GM19351 (cell line): Measurements from ENCODE around the gene FH.

Experiments
- ATAC-seq: cut with Tn5 transposase; IDR thresholded peaks from one replicate; pipeline ENCODE4 v1.9.1; 2021; ENCODE audit warnings: mild to moderate bottlenecking, moderate library complexity; ENCODE audit not compliant: unreplicated experiment

The FH gene

DNA sequence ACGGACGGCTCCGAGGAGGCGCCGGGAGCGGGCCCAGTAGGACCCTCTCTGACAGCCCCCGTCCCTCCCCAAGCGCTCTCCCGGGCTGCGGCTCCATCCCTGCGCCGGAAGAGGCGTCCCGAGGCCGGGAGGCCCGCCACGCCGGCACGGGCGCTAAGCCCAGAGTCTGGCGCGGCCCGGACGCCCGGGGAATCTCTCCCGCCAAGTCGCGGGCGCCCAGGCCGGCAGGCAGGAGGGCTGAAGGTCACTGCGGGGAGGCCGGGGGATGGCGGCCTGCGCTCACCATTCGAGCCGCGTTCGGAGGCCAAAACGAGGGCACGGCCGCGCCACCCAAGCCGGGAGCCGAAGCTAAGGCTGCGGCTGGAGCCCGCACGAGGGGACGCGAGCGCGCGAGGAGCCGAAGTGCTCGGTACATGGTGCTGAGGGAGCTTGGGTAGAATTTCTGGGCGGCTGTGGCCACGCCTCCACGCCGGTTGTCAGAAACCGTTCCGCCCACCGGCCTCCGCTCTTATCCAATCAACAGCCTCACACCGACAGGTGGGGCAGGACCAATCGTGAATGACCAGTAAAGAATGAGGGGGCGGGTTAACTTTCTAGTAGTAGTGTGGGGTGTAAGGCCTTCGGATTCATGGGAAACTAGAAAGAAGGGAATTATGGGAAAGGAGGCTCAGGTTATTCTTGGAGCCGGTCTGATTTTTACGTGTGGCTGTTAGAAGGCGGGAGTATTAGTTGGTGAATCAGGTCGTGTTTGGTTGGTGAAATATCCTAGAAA, at the start of gene FH:
TSS of gene FH (minus strand) at position 448 of the 772 bp plus-strand sequence. CDS start at position 415, 33 bp downstream.
- peak; percentile 92 for ATAC-seq

DNA sequence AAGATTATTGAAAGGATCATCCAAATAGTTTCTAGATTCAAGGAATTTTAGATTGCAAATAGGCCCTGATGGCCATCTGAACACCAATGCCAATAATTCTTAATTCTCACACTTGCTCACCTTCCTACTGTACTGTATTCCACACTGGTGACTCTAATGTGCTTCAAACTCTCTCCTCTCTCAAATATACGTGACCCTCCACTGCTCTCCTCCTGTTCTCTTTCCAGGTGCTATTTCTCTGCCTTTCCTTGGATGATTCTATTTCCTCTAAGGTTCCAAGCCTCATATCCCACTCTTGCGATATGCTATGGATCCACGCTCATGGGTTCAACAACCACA, 41.3 kb upstream of the FH start:
- ATAC-seq, result no peak

DNA sequence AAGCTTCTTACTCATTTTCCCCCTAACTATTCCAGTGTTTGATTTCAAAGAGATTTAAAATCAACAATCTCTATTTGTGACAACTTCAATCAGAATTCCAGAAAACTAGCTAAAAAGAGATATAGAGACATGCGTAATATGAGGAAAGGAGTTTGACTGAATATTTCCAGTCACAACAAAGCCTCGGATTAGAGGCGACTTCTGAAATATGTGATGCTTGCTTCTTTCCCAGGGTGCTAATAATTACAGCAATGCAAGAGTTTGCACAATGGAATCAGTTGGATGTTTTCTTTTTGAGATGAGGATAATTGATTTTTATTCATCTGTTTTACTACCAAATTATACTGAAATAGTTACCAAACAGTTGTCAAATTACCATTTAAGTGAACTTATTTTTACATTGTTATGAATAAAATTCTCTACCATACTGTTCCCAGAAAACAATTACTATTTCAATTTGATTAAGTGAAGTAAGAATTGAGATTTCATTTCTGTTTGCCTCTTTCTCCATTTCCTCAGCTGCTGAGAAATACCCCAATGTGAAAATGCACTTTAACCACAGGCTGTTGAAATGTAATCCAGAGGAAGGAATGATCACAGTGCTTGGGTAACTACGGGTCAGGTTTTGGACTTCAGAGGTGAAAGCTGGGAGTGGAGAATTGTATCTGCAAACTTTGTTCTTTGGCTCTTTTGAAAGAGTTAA, 40.7 kb upstream of the FH start:
- ATAC-seq, result no peak

DNA sequence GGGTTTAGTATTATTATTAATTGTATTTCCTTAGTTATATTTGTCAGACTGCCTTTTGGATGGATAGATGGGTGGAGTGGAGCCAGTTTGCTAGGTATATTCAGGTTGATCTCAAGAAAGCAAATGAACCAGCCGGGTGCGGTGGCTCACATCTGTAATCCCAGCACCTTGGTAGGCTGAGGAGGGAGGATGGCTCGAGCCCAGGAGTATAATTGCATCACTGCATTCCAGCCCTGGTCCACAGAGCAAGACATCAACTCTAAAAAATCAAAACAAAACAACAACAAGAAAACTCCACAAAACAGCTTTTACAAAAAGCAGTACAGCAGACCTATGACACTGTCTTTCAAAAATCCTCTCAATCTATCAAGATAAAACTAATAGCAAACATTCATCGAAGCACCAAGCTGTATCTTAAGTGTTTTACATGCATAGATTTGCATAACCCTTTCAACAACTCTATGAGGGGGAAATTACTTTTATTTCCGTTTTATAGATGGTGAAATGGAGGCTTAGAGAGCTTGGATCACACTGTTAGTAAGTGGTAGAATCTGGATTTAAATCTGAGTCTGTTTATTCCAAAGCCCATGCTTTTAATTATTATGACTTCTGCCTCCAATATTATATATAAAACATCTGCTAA, 38.1 kb upstream of the FH start:
- ATAC-seq, result no peak

DNA sequence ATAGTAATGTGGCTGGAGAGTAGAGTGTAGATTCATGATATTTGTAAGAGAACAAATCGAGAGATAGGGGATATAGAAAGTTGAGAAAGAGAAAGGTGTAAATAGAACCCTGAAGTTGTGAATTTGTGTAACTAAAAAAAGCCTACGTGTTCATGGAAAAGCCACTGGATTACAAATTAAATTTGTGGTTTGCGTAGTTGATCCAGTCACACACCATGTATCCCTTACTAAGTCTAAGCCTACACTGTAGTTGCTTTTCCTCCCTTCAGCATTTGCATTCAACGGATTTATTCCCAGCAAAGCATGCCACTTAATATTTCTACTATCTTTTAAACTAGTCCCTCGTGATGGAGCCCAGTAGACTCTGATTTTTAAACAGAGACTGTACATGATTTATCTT, 37.5 kb upstream of the FH start:
- no peak for ATAC-seq

DNA sequence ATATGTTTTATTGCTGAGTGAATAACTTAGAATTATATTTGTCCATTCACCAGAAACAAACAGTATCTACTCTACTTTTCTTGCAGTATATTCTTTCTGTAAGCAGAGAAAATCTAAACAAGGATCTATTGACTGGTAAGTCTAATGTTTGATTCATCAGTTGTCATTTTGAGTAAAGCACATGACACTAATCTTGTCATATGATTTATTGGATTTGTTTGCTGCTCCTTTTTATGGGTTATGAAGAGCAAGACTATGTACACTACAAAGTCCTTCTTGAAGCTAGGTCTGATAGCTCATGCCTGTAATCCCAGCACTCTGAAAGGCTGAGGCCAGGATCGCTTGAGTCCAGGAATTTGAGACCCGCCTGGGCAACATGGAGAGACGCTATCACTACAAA, 36.0 kb upstream of the FH start:
- ATAC-seq, result no peak

DNA sequence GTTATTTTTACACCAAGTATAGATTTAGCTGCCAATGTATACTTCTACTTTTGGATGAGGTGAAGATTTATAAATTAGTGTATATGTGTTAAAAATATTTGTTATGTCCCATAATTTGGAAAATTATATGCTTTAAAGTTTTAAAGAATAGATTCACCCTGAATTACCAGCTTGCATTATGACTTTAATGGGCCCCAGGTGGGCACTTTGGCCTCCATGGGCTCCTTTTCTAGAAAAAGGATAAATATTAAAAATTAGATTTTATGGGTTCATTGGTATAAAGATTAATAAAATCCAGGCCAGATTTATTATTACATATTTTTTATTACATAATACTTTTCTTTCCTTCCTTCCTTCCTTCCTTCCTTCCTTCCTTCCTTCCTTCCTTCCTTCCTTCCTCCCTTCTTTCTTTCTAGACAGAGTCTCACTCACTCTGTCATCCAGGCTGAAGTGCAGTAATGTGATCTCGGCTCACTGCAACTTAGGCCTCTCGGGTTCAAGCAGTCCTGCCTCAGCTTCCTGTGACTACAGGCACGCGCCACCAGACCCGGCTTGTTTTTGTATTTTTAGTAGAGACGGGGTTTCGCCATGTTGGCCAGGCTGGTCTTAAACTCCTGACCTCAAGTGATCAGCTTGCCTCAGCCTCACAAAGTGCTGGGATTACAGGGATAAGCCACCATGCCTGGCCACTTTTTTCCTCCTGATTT, 34.5 kb upstream of the FH start:
- no peak for ATAC-seq

DNA sequence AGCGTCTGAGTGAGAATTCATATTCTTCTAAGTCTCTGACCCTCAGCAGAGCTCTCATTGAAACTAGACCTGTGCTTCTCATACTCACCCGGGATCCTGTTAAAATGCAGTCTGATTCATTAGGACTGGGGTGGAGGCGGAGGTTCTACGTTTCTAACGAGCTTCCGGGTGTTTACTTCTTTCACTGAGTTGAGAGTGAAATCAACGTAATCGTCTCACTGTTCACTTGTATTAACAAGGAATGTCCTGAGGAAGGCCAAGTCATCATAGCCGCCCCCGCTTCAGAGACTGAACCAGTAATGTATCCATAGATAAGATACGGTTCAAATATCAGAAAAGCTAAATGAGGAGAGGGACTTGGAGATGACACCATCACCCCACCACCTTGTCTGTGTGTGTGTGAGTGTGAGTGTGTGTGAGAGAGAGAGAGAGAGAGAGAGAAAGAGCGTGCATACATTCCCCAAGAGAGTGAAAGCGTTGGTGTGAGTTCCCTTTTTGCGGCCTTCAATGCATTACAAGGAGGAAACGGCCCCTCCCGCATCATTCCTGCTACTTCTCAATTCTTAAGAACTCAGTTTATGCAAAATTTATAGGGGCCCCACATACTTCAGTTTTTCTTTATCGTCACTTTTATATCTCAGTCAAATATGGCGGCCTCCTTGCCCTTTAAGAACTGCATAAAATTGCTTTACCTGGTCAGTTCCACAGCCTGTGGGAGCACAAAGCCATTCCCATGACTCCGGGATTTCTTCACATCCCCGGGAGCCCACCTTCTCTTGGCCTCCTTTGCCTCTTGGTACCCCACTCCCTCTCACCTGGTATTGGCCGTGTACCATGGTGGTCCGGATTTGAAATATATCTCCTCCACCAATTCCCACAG, 32.4 kb upstream of the FH start:
- peak; percentile 80 for ATAC-seq

DNA sequence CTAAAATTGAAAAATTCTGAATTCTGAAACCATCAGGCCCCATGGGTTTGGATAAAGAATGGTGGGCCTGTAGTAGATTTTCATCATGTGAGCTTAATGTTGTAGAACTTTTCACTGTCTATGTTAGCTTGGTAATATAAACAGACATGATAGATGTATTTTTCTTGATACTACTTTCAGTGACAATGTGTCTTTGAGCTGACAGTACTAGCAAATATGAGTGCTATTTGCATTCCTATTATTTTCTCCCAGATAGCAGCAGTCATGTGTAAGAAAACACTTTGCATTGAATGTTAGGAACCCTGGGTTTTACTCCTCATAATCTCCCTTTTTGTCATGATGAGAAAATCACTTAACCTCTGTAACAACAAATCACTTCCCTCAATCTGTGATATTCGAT, 30.8 kb upstream of the FH start:
- ATAC-seq, result no peak

DNA sequence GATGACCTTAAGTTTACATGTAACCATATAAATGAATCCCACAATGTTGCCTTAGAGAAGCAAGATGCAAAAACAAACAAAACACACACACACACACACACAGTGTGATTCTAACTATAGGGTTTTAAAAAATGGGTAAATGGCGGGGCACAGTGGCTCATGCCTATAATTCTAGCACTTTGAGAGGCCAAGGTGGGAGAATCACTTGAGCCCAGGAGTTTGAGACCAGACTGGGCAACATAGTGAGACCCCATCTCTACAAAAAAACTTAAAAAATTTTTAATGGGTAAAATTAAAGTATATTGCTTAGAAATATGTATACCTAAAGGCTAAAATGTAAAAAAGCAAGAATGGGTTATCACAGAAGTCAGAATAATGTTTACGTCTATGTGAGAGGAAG, 28.5 kb upstream of the FH start:
- no peak for ATAC-seq

DNA sequence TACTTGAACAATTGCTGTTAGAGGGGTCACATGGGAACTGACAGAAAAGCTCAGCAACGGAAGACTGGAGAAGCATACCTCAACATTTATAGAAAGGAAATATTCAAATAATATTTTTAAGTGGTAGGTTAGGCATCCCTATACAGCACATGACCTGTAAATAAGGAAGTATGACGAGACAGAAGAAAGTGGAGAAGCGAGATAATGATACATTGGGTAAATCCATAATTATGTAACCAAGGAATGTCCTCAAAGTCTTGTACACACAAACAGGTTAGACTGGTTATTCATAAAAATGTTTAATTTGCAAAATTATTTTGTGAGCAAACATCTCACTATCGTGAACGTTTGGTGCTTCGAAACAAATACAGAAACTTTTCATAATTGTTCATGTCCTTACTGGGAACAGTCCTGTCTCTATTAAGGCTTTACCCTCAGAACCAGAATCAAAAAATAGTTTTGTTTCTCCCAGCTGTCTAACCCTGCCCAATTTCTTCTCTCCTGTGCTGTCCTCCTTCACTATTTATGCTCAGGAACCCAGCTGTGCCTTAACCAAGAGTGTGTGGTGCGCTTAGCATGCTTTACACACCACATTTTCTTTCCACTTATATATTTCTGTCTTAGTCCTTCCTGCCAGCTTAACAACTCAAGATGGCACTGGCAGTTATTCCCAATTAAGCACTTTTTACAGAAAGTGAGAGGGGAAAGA, 22.8 kb upstream of the FH start:
- ATAC-seq, result peak; percentile 53

DNA sequence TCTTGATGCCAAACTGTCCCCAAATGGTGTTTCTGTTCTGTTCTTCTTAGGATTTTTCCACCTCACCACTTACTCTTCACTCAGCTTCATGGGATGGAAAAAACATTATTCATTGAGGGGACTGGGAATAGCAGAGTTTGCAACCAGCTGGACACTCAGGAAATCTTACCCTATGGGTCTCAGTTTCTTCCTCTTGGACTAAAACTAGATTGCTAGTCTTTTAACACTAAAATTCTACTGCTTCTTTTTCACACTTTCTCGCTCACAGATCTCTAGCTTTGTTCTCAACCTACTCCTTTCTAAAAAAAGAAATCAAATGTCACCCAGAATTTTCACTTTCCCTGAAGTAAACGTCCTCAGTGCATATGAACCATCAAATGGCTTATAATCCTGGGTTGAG, 17.4 kb upstream of the FH start:
- ATAC-seq, result no peak

DNA sequence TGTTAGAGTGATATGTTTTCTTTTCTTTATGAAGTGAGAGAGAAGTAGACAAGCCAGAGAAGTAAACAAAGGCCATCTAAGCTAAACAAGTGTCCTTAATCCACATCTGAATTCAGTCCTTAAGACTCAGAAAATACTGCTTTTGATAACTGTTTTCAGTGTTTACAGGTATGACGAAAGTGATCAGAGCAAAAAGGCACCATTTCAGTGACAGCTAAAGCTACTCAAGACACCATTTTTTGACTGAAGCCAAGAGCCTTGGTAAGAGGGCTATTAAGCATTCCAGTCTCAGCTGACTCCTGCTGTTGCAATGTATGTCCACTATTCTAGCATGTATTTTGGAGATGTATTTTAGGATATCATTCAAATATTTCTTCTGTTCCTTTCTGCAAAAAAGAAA, 16.7 kb upstream of the FH start:
- ATAC-seq, result no peak

DNA sequence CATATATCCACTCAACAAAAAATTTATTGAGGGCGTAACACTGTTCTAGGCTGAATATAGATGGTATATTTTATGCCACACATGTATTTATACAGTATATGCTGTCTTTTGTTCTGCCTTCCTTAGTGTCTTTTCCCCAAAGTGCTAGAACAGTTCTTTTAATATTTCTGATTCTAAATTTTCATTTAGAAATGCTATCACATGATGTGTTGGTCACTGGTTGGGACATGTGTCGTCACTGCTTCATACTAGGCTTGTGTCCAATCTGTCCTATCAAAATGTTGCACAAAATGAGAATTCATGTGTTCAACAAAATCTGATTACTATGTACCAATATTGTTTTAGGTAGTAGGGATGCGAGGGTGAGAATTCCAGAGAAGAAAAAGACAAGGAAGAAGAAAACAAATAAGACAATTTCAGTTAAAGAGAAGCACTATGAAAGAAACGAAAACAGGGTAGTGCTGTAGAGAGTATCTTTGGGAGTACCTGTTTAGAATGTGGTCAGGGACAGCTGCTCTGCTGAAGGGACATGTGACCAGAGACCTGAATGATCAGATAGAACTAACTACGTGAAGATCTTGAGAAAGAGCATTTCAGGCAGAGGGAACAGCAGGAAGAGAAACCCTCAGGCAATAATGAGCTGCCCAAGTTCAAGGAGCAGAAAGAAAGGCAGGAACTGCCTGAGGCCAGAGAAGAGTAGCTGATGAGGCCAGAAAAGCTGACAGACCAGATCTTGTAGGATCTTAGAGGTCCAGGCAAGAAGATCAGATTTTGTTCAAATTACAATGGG, 14.0 kb upstream of the FH start:
- peak; percentile 42 for ATAC-seq

DNA sequence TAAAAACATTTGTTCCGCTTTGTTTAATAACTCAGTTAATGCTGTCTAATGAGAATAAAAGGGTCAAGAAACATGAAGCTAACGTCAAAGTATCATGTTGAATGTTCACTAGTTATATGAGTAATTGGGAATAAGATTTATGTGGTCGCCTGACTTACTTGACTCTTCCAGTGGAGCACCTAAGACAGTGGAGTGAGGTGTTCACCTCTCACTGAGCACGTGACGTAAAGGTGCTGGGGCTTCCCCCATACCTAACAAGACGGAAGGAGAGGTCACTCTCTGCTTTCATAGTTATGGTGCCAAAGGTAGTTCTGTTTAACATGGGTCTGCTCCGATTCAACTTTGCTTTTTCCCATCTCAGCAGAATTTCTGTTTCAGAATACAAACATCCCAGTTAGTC, 13.3 kb upstream of the FH start:
- ATAC-seq, result peak; percentile 61

DNA sequence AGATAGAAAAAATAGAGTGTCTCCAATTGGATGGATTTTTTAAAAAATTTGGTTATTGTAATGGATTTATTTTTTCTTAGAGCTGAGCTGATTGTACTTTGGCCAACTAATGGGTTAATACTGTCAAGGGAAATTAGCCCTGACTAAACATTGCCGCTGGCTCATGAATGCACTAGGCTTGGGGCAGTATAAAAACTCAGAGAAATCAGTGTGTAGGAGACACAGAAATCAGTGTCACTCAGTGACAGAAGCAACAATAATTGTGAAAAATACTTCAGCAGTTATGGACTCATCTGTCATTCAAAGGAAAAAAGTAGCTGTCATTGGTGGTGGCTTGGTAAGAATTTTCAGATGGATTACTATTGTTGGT, 12.6 kb upstream of the FH start, which contains the start of gene KMO:
TSS of gene KMO (plus strand) at position 217 of the 370 bp plus-strand sequence. CDS start at position 284, 67 bp downstream.
- ATAC-seq, result peak; percentile 18

DNA sequence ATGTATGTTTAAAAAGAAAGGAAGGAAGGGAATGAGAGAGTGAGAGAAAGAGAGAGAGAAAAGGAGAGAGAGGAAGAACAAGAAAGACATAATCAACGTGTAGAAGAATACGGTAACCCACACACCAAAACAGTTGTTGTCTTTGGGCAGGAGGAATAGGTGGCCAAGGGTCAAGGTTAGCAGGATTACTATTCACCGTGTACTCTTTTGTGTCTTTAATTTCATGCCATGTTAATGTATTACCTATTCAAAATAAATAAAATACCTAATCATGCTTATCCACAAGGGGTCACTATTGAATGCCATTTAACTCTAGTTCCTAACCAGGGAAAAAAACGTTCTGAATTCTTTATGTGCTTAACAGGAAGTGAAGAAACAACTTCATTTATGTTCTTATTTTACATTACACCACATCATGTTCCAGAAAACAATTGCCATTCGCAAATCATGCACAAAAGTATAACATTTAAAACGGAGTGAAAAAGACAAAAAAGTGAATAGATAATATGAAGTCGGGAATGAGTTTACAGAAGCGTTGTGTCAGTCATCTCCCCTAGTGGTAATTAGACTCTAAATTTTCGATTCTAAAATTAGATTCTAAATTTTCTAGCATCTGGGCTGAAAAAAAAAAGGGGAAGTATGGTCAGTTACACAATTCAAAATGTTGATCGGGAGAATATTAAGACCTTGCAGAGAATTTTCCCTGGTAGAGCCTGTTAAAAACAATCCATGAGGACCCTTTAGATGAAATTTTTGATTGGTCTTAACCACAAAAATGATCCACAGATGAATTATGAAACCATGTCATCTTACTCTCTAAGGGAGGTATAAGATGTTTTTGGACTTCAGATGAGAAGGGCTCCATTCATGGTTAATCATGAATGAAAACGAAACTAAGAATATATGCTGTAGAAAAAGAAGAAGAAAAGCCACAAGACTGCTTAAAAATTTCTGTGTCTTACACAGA, 11.9 kb upstream of the FH start:
- ATAC-seq, result peak; percentile 57

DNA sequence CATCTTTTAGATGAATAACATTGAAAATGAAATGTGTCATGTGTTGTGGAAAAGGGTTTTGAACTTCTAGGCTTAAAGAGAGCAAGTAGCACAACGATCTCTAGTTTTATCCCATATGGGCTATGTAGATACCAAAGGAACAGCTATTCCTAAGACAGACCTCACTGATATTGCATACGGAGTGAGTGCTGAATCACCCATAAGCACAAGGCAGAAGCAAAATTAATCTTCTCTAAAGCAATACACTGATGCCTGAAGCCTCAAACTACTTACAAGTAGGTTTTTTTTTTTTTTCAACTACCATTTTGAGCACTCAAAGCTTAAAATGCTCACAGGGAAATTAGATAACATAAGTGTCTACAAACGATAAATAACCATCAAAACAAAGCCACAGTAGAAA, 7.6 kb upstream of the FH start:
- ATAC-seq, result no peak
